Femur (tissue), 1 donor: ENCODE data around the gene ZSWIM3.
"Not testable (repeated sequence)": the region's sequence is repeated elsewhere in the genome, so short reads cannot be mapped to it uniquely, and the experiment has no call there.

Source experiments
- DNase-seq: peaks from one replicate; pipeline ENCODE4 v3.0.0-alpha.2; 2017

Gene ZSWIM3

GRCh38 chr20:45857114-45857881 is at the start of gene ZSWIM3, which contains the start of gene ACOT8:
ZSWIM3 (plus strand) TSS chr20:45857614; CDS start chr20:45857826, 212 bp downstream.
ACOT8 (minus strand) TSS chr20:45857392; CDS start chr20:45857315, 77 bp downstream.
- peak; percentile 98 for DNase-seq

GRCh38 chr20:45810191-45810970 is 47.0 kb upstream of the ZSWIM3 start:
- no peak for DNase-seq

- peak; percentile 99 for DNase-seq
Measured at GRCh38 chr20:45812157-45813005, 45.0 kb upstream of the ZSWIM3 start, which contains the start of gene UBE2C. UBE2C (plus strand) TSS chr20:45812644; CDS start chr20:45812696, 52 bp downstream.

- no peak for DNase-seq
Measured at GRCh38 chr20:45813006-45813340, 44.4 kb upstream of the ZSWIM3 start.

GRCh38 chr20:45813489-45813888 is 43.9 kb upstream of the ZSWIM3 start:
- DNase-seq = no peak

- DNase-seq = no peak
Measured at GRCh38 chr20:45814314-45814713, 43.1 kb upstream of the ZSWIM3 start.

- no peak for DNase-seq
Measured at GRCh38 chr20:45816951-45817350, 40.5 kb upstream of the ZSWIM3 start.

GRCh38 chr20:45817376-45818194 is 39.8 kb upstream of the ZSWIM3 start:
- DNase-seq = no peak

- DNase-seq = no peak
Measured at GRCh38 chr20:45818239-45818638, 39.2 kb upstream of the ZSWIM3 start.

GRCh38 chr20:45819466-45819865 is 37.9 kb upstream of the ZSWIM3 start:
- no peak for DNase-seq

- no peak for DNase-seq
Measured at GRCh38 chr20:45821947-45822346, 35.5 kb upstream of the ZSWIM3 start.

- peak; percentile 45 for DNase-seq
Measured at GRCh38 chr20:45822857-45823256, 34.6 kb upstream of the ZSWIM3 start.

GRCh38 chr20:45823949-45824835 is 33.2 kb upstream of the ZSWIM3 start:
- DNase-seq = peak; percentile 49

- peak; percentile 70 for DNase-seq
Measured at GRCh38 chr20:45826381-45827019, 30.9 kb upstream of the ZSWIM3 start.

- peak; percentile 60 for DNase-seq
Measured at GRCh38 chr20:45827030-45827652, 30.3 kb upstream of the ZSWIM3 start, which contains the start of gene TNNC2. TNNC2 (minus strand) TSS chr20:45827312; CDS start chr20:45827248, 64 bp downstream.

- no peak for DNase-seq
Measured at GRCh38 chr20:45827712-45828111, 29.7 kb upstream of the ZSWIM3 start.

- peak; percentile 86 for DNase-seq
Measured at GRCh38 chr20:45828589-45828988, 28.8 kb upstream of the ZSWIM3 start.

GRCh38 chr20:45829673-45830106 is 27.7 kb upstream of the ZSWIM3 start:
- DNase-seq = not testable (repeated sequence)

- DNase-seq = no peak
Measured at GRCh38 chr20:45832619-45833018, 24.8 kb upstream of the ZSWIM3 start.
